Femur (tissue), 1 donor: ENCODE data around the gene TAS2R41.
"Not testable (repeated sequence)": the region's sequence is repeated elsewhere in the genome, so short reads cannot be mapped to it uniquely, and the experiment has no call there.

Source experiments
- DNase-seq: peaks from one replicate; pipeline ENCODE4 v3.0.0-alpha.2; 2017

TAS2R41 gene

GRCh38 chr7:143456992-143457793 is 20.5 kb upstream of the TAS2R41 start:
- no peak for DNase-seq

- DNase-seq, result no peak
These were observed 19.4 kb upstream of the TAS2R41 start for GRCh38 chr7:143458263-143458662.

- no peak for DNase-seq
These were observed 19.0 kb upstream of the TAS2R41 start for GRCh38 chr7:143458681-143459080.

- no peak for DNase-seq
These were observed 18.3 kb upstream of the TAS2R41 start for GRCh38 chr7:143459359-143459758.

GRCh38 chr7:143460271-143460979 is 17.2 kb upstream of the TAS2R41 start:
- DNase-seq, result no peak

GRCh38 chr7:143462045-143462444 is 15.6 kb upstream of the TAS2R41 start:
- DNase-seq, result no peak

GRCh38 chr7:143463556-143463955 is 14.1 kb upstream of the TAS2R41 start:
- no peak for DNase-seq

- DNase-seq, result no peak
These were observed 13.7 kb upstream of the TAS2R41 start for GRCh38 chr7:143463957-143464356.

- no peak for DNase-seq
These were observed 9.9 kb upstream of the TAS2R41 start for GRCh38 chr7:143467724-143468123.

GRCh38 chr7:143472071-143472689 is 5.5 kb upstream of the TAS2R41 start:
- not testable (repeated sequence) for DNase-seq

GRCh38 chr7:143479055-143479766 is 1.5 kb downstream of the TAS2R41 start:
- DNase-seq, result no peak

GRCh38 chr7:143480501-143480900 is 2.8 kb downstream of the TAS2R41 start:
- DNase-seq, result no peak

- no peak for DNase-seq
These were observed 6.4 kb downstream of the TAS2R41 start for GRCh38 chr7:143484119-143484518.

- no peak for DNase-seq
These were observed 7.4 kb downstream of the TAS2R41 start for GRCh38 chr7:143485094-143485493.

GRCh38 chr7:143485500-143485899 is 7.8 kb downstream of the TAS2R41 start:
- DNase-seq, result no peak

GRCh38 chr7:143486266-143486665 is 8.6 kb downstream of the TAS2R41 start:
- DNase-seq, result not testable (repeated sequence)

GRCh38 chr7:143487061-143487460 is 9.4 kb downstream of the TAS2R41 start:
- DNase-seq, result no peak

GRCh38 chr7:143487566-143487965 is 9.9 kb downstream of the TAS2R41 start:
- DNase-seq, result peak; percentile 68

- DNase-seq, result no peak
These were observed 13.1 kb downstream of the TAS2R41 start for GRCh38 chr7:143490717-143491306.

GRCh38 chr7:143492043-143492471 is 14.4 kb downstream of the TAS2R41 start:
- DNase-seq, result no peak

- no peak for DNase-seq
These were observed 15.4 kb downstream of the TAS2R41 start for GRCh38 chr7:143492799-143493739.
